ENCODE measurements around the gene SSBP3.

DNA sequence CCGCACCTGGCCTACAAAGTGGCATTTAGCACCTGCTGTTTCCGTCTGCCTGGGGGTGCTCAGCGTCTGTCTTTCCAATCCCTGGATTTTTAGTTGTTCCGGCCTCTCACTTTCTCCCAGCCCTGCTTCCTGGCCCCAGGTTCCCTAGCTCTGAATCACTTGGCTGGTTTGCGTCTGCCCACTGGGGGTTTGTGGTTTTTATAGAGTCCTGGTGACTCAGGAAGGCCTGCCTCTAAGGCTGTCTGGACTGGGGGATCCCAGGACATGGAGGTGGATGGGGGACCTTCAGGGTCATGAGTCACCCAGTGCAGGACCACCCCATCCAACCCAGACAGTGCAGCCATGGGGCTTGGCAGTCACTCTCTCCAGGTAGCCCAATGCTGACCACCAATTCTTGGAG, 152.7 kb downstream of the SSBP3 start:
- TF ChIP-seq, protein P1, sequence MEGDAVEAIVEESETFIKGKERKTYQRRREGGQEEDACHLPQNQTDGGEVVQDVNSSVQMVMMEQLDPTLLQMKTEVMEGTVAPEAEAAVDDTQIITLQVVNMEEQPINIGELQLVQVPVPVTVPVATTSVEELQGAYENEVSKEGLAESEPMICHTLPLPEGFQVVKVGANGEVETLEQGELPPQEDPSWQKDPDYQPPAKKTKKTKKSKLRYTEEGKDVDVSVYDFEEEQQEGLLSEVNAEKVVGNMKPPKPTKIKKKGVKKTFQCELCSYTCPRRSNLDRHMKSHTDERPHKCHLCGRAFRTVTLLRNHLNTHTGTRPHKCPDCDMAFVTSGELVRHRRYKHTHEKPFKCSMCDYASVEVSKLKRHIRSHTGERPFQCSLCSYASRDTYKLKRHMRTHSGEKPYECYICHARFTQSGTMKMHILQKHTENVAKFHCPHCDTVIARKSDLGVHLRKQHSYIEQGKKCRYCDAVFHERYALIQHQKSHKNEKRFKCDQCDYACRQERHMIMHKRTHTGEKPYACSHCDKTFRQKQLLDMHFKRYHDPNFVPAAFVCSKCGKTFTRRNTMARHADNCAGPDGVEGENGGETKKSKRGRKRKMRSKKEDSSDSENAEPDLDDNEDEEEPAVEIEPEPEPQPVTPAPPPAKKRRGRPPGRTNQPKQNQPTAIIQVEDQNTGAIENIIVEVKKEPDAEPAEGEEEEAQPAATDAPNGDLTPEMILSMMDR (IDR thresholded peaks at IDR 0.05), result no peak
- no peak for TF ChIP-seq POLR2A (IDR thresholded peaks at IDR 0.05)
